Vagina (tissue), 2 donors: Measurements from ENCODE around the gene HSPB6. TPM values are rescaled to one million over a fixed set of nuclear protein-coding genes. Genes with fewer than 3 reads are reported as not detected.
A peak's percentile ranks its signal among the peaks of the same experiment; 100 is the strongest.

Experiments
- DNase-seq, 2 donors: peaks; one replicate each; pipeline ENCODE4 v3.0.0-alpha.2; 2017; ENCODE audit errors: extremely low spot score in 2 of 2
- H3K27ac ChIP-seq: fragments of 200-600 bp; sonication (generic); one replicate; pipeline ENCODE4 v1.5.1; 2019
- H3K27me3 ChIP-seq: fragments of 200-600 bp; sonication (generic); one replicate; pipeline ENCODE4 v1.5.1; 2019
- H3K36me3 ChIP-seq, 2 donors: fragments of 200-600 bp; sonication (generic); one replicate each; pipeline ENCODE4 v1.5.1; 2017 to 2019
- H3K4me1 ChIP-seq: fragments of 200-600 bp; sonication (generic); one replicate; pipeline ENCODE4 v1.5.1; 2019
- H3K4me3 ChIP-seq, 2 donors: fragments of 200-600 bp; sonication (generic); 1 replicate in 1 of 2; 2 replicates in 1 of 2; pipeline ENCODE4 v1.5.1; 2016 to 2019
- H3K9me3 ChIP-seq: fragments of 200-600 bp; sonication (generic); one replicate; pipeline ENCODE4 v1.5.1; 2019
- POLR2A ChIP-seq, 2 donors: fragments of 450-650 bp; IDR thresholded peaks; one replicate each; pipeline ENCODE4 v1.6.1; 2017; ENCODE audit warnings: antibody characterized with exemption in 2 of 2, mild to moderate bottlenecking in 2 of 2, moderate library complexity in 2 of 2
- POLR2AphosphoS5 ChIP-seq, 2 donors: sonication (generic); formaldehyde crosslinking; IDR thresholded peaks; one replicate each; pipeline ENCODE4 v1.9.0; 2017; ENCODE audit warnings: antibody characterized with exemption in 2 of 2, mild to moderate bottlenecking in 2 of 2, low read depth in 1 of 2; ENCODE audit not compliant: insufficient read depth in 1 of 2
- intact Hi-C: fragments of 100-400 bp; cut with DNase I; formaldehyde crosslinking; loops from one replicate; pipeline ENCODE4 v1.15.1; 2023
- total RNA-seq: library from RNA; depleted of rRNA; stranded (reverse); fragments of >200 nt; gene quantifications from one replicate; pipeline ENCODE4 v1.2.3, GENCODE V29; 2016
- TF ChIP-seq, protein P1 (sequence below), 3 experiments: fragments of 450-650 bp in 2 of 3; fragments of 200-600 bp in 1 of 3; sonication (generic) in 1 of 3; IDR thresholded peaks; one replicate each; pipeline ENCODE4 v1.5.1; 2017 to 2019; ENCODE audit warnings: antibody characterized with exemption in 3 of 3, mild to moderate bottlenecking in 2 of 3, moderate library complexity in 2 of 3

The HSPB6 gene
- total RNA-seq, 1 donor from 2014 or later = 238 TPM

DNA sequence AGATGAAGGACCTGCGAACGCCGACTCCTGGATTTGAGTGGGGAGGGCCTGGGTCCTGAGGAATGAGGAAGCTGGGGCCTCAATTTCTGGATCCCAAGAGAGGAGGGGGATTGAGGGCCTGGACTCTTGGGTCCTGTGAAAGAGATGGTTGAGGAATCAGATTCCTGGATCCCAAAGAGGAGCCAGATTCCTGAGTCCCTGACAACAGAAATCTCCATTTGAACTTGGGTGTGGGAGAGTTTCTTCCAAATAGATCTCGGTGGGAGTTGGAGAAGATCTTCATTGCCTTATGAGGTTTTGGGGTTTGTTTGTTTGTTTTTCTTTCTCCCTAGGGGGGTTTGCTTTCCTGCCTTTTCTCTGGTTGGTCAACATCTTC lies 10.8 kb downstream of the HSPB6 start:
- intact Hi-C loops = no loop called here
- peaks cover 48% of the 10 kb centered on the region for H3K4me1 ChIP-seq

GRCh38 chr19:35745328-35746086 lies 11.3 kb downstream of the HSPB6 start, which contains the start of the genes PSENEN and U2AF1L4:
TSS of gene PSENEN (plus strand) at chr19:35745651. CDS start at chr19:35745931, 280 bp downstream.
TSS of gene U2AF1L4 (minus strand) at chr19:35745418. CDS start at chr19:35745391, 27 bp downstream.
- peak; percentile 99 for DNase-seq
- intact Hi-C loops = no loop called here
- Histone ChIP-seq H3K9me3 (no peaks in the 10 kb centered on the region), H3K4me1 (peaks cover 53% of the 10 kb centered on the region), H3K4me3 (peak within 1 kb of the TSS; percentile 90 to 93), H3K36me3 (no peaks in the 10 kb centered on the region), H3K27ac (peak within 1 kb of the TSS; percentile 100), H3K27me3 (no peaks in the 10 kb centered on the region)
- TF ChIP-seq POLR2A (IDR thresholded peaks at IDR 0.05) (no peak), POLR2AphosphoS5 (IDR thresholded peaks at IDR 0.05; ENCODE audit: insufficient read depth in 1 of 2, low read depth in 1 of 2) (peak; percentile 75 to 98)

More for the DNA sequence above, 10.8 kb downstream of the HSPB6 start:
- no peak for DNase-seq
- Histone ChIP-seq H3K4me3 (peak overlapping the region; percentile 90 to 93), H3K27ac (peak overlapping the region; percentile 100), H3K36me3 (no peaks in the 10 kb centered on the region), H3K9me3 (no peaks in the 10 kb centered on the region), H3K27me3 (no peaks in the 10 kb centered on the region)
- TF ChIP-seq POLR2A (IDR thresholded peaks at IDR 0.05) (no peak), POLR2AphosphoS5 (IDR thresholded peaks at IDR 0.05; ENCODE audit: insufficient read depth in 1 of 2, low read depth in 1 of 2) (no peak)
- TF ChIP-seq, protein P1, sequence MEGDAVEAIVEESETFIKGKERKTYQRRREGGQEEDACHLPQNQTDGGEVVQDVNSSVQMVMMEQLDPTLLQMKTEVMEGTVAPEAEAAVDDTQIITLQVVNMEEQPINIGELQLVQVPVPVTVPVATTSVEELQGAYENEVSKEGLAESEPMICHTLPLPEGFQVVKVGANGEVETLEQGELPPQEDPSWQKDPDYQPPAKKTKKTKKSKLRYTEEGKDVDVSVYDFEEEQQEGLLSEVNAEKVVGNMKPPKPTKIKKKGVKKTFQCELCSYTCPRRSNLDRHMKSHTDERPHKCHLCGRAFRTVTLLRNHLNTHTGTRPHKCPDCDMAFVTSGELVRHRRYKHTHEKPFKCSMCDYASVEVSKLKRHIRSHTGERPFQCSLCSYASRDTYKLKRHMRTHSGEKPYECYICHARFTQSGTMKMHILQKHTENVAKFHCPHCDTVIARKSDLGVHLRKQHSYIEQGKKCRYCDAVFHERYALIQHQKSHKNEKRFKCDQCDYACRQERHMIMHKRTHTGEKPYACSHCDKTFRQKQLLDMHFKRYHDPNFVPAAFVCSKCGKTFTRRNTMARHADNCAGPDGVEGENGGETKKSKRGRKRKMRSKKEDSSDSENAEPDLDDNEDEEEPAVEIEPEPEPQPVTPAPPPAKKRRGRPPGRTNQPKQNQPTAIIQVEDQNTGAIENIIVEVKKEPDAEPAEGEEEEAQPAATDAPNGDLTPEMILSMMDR (IDR thresholded peaks at IDR 0.05) = no peak

DNA sequence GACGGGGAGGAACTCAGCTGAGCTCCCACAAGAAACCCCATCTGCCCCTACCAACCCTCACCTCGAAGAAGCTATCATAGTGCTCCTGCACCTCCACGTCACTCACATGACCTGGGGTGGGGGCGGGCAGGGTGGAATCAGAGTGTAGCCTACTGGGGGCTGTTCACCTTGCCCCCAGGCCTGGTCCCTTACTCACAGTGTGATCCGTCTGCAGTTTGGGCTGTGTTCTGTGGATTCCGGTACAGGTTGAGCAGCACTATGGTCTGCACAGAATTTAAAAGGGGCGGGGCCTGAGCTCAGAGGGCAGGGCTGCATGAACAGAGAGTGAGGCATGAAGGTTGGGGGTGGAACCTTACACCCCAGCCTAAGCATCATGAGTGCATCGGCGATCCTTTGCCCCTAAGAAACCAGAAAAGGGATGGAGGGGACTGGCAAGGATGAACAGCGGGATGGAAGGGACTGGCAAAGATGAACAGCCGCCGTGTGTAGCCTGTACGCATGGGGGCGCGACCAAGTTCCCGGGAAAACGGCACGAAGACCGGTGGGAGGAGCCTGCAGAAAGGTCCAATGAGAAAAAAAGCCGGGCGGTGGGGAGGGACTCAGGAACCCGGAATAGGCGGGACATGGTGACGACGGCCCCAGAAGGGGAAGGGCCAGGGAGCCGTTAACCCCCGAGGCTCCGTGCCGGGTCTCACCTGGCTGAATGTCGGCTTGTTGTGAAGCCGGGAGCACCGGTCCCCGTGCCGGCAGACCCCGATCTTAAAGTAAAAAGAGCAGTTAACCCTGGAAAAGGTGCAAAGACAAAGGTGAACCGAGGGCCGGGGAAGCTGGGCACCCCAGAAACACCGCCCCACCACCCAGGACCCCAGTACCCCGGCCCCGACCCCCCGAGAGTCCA lies 12.2 kb downstream of the HSPB6 start:
- TF ChIP-seq, protein P1 (IDR thresholded peaks at IDR 0.05) = peak in 2 of 3 experiments; percentile 30 to 47
- TF ChIP-seq POLR2A (IDR thresholded peaks at IDR 0.05) (no peak), POLR2AphosphoS5 (IDR thresholded peaks at IDR 0.05; ENCODE audit: insufficient read depth in 1 of 2, low read depth in 1 of 2) (peak in 1 of 2 donors; percentile 73)
- H3K4me1 ChIP-seq = peaks cover 51% of the 10 kb centered on the region
- DNase-seq = peak in 1 of 2 donors; percentile 98

GRCh38 chr19:35743640-35744429 lies 13.0 kb downstream of the HSPB6 start:
- DNase-seq = no peak
- Histone ChIP-seq H3K9me3 (no peaks in the 10 kb centered on the region), H3K36me3 (peaks cover 0 to 2% of the 10 kb centered on the region in 2 donors), H3K4me1 (peaks cover 46% of the 10 kb centered on the region), H3K27ac (peak overlapping the region; percentile 100), H3K4me3 (peak overlapping the region in 1 of 2 donors; percentile 93), H3K27me3 (no peaks in the 10 kb centered on the region)
- intact Hi-C loops = no loop called here
- TF ChIP-seq POLR2AphosphoS5 (IDR thresholded peaks at IDR 0.05; ENCODE audit: insufficient read depth in 1 of 2, low read depth in 1 of 2) (no peak), POLR2A (IDR thresholded peaks at IDR 0.05) (no peak)
- TF ChIP-seq, protein P1 (IDR thresholded peaks at IDR 0.05) = no peak

More for the DNA sequence above, 12.2 kb downstream of the HSPB6 start:
- Histone ChIP-seq H3K4me3 (peak overlapping the region; percentile 90 to 93), H3K9me3 (no peaks in the 10 kb centered on the region), H3K27me3 (no peaks in the 10 kb centered on the region), H3K27ac (peak overlapping the region; percentile 100), H3K36me3 (no peaks in the 10 kb centered on the region)
- intact Hi-C loops = no loop called here
